ENCODE measurements around the gene GOSR1.
A peak's percentile ranks its signal among the peaks of the same experiment; 100 is the strongest.
"Not testable (repeated sequence)": the region's sequence is repeated elsewhere in the genome, so short reads cannot be mapped to it uniquely, and the experiment has no call there.

Gene GOSR1

GRCh38 chr17:30551996-30552339 lies 74.8 kb downstream of the GOSR1 start (continued):
- no peak for TF ChIP-seq TSHZ1 (tag by site-specific recombination; IDR thresholded peaks at IDR 0.05; ENCODE audit: borderline replicate concordance)

- Histone ChIP-seq H3K4me1 (ENCODE audit: control insufficient read depth, insufficient read depth, low read length) (0 out of 2 replicates have a peak, but pooled peaks cover 3% of the 10 kb centered on the region), H3K36me3 (ENCODE audit: control insufficient read depth in 2 of 2, insufficient read depth in 1 of 2, low read length in 2 of 2) (no peaks in the 10 kb centered on the region), H3K4me3 (ENCODE audit: low read depth, low read length) (no peak overlapping the region), H3K27ac (ENCODE audit: extremely low read depth, low read depth, low read length) (no peak overlapping the region), H3K9me3 (ENCODE audit: control insufficient read depth, insufficient read depth, low read depth, low read length) (no peaks in the 10 kb centered on the region)
- ChIA-PET POLR2A (no interaction called here), CTCF (interaction anchor here (1.2 kb wide), 1 partner anchor 448 kb away, joined by 3 read pairs; no protein-coding TSS in a partner anchor)
- TF ChIP-seq ZNF175 (tag by site-specific recombination; IDR thresholded peaks at IDR 0.05), result no peak
- no peak for TF ChIP-seq ZNF610 (tag by site-specific recombination; IDR thresholded peaks at IDR 0.05; ENCODE audit: borderline replicate concordance)
- no peak for TF ChIP-seq ZNF555 (tag by site-specific recombination; conservative IDR thresholded peaks at IDR 0.05)
- no peak for TF ChIP-seq ZNF292 (tag by site-specific recombination; IDR thresholded peaks at IDR 0.05; ENCODE audit: borderline replicate concordance, low read depth)
- no peak for TF ChIP-seq ZSCAN5A (tag by site-specific recombination; IDR thresholded peaks at IDR 0.05)
- no peak for TF ChIP-seq ZNF311 (tag by site-specific recombination; IDR thresholded peaks at IDR 0.05; ENCODE audit: borderline replicate concordance)
- TF ChIP-seq ZNF704 (tag by site-specific recombination; IDR thresholded peaks at IDR 0.05), result no peak
- TF ChIP-seq ZNF350 (tag by site-specific recombination; IDR thresholded peaks at IDR 0.05), result no peak
Measured at GRCh38 chr17:30552994-30553566, 75.9 kb downstream of the GOSR1 start.

- POLR2A ChIA-PET; H3K36me3 ChIP-seq (ENCODE audit: control insufficient read depth in 2 of 2, insufficient read depth in 1 of 2, low read length in 2 of 2); H3K4me3 ChIP-seq (ENCODE audit: low read depth, low read length); H3K9me3 ChIP-seq (ENCODE audit: control insufficient read depth, insufficient read depth, low read depth, low read length); H3K4me1 ChIP-seq (ENCODE audit: control insufficient read depth, insufficient read depth, low read length); H3K27ac ChIP-seq (ENCODE audit: extremely low read depth, low read depth, low read length): not testable (repeated sequence)
- CTCF ChIA-PET, result interaction anchor here (0.6 kb wide), 1 partner anchor 165 kb away, joined by 3 read pairs; no protein-coding TSS in a partner anchor
Measured at GRCh38 chr17:30553823-30554440, 76.7 kb downstream of the GOSR1 start.

GRCh38 chr17:30554839-30555751 lies 77.9 kb downstream of the GOSR1 start:
- no peaks in the 10 kb centered on the region for H3K9me3 ChIP-seq (ENCODE audit: control insufficient read depth, insufficient read depth, low read depth, low read length)
- no peaks in the 10 kb centered on the region for H3K36me3 ChIP-seq (ENCODE audit: control insufficient read depth in 2 of 2, insufficient read depth in 1 of 2, low read length in 2 of 2)
- ChIA-PET POLR2A (no interaction called here), CTCF (interaction anchor here (0.6 to 1.7 kb wide), 9 partner anchors 25 to 441 kb away, joined by 3 to 6 read pairs (median 3); no protein-coding TSS in a partner anchor)
- peak; percentile 50 for TF ChIP-seq CTCF (tag by site-specific recombination; IDR thresholded peaks at IDR 0.05)
- peak; percentile 57 for TF ChIP-seq ZNF654 (tag by site-specific recombination; IDR thresholded peaks at IDR 0.05; ENCODE audit: low read depth)
- no peak for TF ChIP-seq OSR2 (tag by site-specific recombination; IDR thresholded peaks at IDR 0.05)
- H3K4me1 ChIP-seq (ENCODE audit: control insufficient read depth, insufficient read depth, low read length), result 0 out of 2 replicates have a peak, but pooled peaks cover 3% of the 10 kb centered on the region
- no peak overlapping the region for H3K4me3 ChIP-seq (ENCODE audit: low read depth, low read length)
- H3K27ac ChIP-seq (ENCODE audit: extremely low read depth, low read depth, low read length), result no peak overlapping the region

All from HEK293 (cell line).